ENCODE measurements around the gene PHACTR1. TPM values are rescaled to one million over a fixed set of nuclear protein-coding genes. Genes with fewer than 3 reads are reported as not detected.

PHACTR1 gene
- total RNA-seq, 1 donor from 2014 or later, result 8.5 TPM

DNA sequence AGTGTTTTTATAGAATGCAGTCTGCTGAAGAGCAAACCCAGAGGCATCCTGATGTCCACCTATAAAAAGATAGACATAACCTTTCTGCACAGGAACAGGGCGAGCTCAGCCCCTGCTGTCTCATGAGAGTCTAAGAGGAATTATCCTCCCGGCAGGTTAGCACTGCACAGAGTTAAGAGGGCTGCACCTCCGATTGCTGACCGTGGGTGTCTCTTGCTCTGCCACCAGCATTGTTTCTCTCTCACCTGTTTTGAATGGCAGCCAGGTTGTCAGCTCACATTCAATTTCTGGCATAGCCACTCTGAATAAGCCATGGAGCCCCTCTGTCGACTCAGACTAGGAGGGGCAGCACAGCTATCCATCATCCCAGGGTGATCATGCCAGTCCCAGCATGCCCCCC is 211.2 kb downstream of the PHACTR1 start:
- no peak overlapping the region for H3K27ac ChIP-seq (ENCODE audit: low read depth, low read length)
- H3K9me3 ChIP-seq (ENCODE audit: insufficient read depth, low read depth, low read length), result no peaks in the 10 kb centered on the region
- no peaks in the 10 kb centered on the region for H3K27me3 ChIP-seq (ENCODE audit: insufficient read depth, low read length)
- FAIRE-seq (no peak), DNase-seq (ENCODE audit: low read depth) (no peak)
- TF ChIP-seq EZH2 (IDR thresholded peaks at IDR 0.05; ENCODE audit: insufficient read depth, low read length), result no peak
- no peaks in the 10 kb centered on the region for H3K4me1 ChIP-seq (ENCODE audit: insufficient read depth, low read length)
- H3K9ac ChIP-seq (ENCODE audit: low read length), result no peak overlapping the region
- H3K4me3 Mint-ChIP-seq (ENCODE audit: unreplicated experiment), result no peak overlapping the region
- H3K4me2 ChIP-seq (ENCODE audit: low read length), result no peak overlapping the region
- H3K36me3 Mint-ChIP-seq (ENCODE audit: low read depth, unreplicated experiment), result no peaks in the 10 kb centered on the region
- H3K27ac Mint-ChIP-seq (ENCODE audit: unreplicated experiment), result no peak overlapping the region
- no peaks in the 10 kb centered on the region for H3K4me1 Mint-ChIP-seq (ENCODE audit: low read depth, unreplicated experiment)
- no peaks in the 10 kb centered on the region for H3K79me2 ChIP-seq (ENCODE audit: insufficient read depth, low read length)
- H3K4me3 ChIP-seq (ENCODE audit: insufficient read depth, low read depth, low read length), result no peak overlapping the region
- H3K27me3 Mint-ChIP-seq (ENCODE audit: low read depth, unreplicated experiment), result peaks cover 9% of the 10 kb centered on the region
- H4K20me1 ChIP-seq (ENCODE audit: insufficient read depth, low read length), result no peaks in the 10 kb centered on the region
- H3K36me3 ChIP-seq (ENCODE audit: insufficient read depth, low read length), result no peaks in the 10 kb centered on the region
- no peaks in the 10 kb centered on the region for H3K9me3 Mint-ChIP-seq (ENCODE audit: unreplicated experiment)
- H2AFZ ChIP-seq (ENCODE audit: low read depth, low read length), result no peak overlapping the region

DNA sequence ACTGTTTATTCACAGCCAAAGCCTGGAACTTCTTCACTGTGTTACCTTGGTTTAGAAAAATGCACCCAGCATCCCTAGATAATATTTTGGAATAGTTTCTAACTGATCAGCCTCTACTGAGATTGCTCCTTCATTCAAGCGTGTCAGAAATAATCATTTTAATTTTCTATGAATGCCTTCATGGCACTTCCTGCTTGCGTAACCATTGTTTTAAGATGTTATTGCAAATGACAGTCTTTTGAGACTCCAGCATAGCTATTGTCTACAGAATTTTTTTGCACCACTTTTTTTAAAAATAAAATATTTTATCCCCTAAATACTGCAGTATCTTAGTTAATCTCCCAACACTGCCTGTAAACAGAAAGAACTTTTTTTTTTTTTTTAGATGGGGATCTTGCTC is 213.1 kb downstream of the PHACTR1 start:
- FAIRE-seq, result no peak

DNA sequence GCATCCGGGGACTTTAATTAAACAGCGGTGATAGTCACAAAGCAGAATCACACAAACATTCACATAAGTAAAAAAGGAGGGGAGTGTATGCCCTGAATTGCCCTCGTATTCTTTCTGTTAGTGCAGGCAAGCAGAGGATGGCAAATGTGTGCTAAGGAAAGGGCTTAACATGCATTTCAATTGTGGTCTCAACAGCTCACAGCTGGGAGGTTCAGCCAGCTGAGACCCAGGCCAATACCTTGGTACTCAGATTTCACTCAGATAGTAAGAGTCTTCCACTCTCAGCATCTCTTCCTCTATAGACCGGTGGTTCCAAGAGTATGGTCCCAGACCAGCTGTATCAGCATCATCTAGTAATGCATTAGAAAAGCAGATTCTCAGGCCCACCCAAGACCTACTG is 215.1 kb downstream of the PHACTR1 start:
- H3K4me1 Mint-ChIP-seq (ENCODE audit: low read depth, unreplicated experiment), result no peaks in the 10 kb centered on the region

More for the DNA sequence above, 213.1 kb downstream of the PHACTR1 start:
- H3K27me3 ChIP-seq (ENCODE audit: insufficient read depth, low read length), result no peaks in the 10 kb centered on the region
- Mint-ChIP-seq H3K4me3 (ENCODE audit: unreplicated experiment) (no peak overlapping the region), H3K27ac (ENCODE audit: unreplicated experiment) (no peak overlapping the region), H3K4me1 (ENCODE audit: low read depth, unreplicated experiment) (no peaks in the 10 kb centered on the region), H3K27me3 (ENCODE audit: low read depth, unreplicated experiment) (peaks cover 9% of the 10 kb centered on the region), H3K9me3 (ENCODE audit: unreplicated experiment) (no peaks in the 10 kb centered on the region), H3K36me3 (ENCODE audit: low read depth, unreplicated experiment) (no peaks in the 10 kb centered on the region)
- H3K4me3 ChIP-seq (ENCODE audit: insufficient read depth, low read depth, low read length), result no peak overlapping the region
- H2AFZ ChIP-seq (ENCODE audit: low read depth, low read length), result no peak overlapping the region
- H4K20me1 ChIP-seq (ENCODE audit: insufficient read depth, low read length), result no peaks in the 10 kb centered on the region
- no peak overlapping the region for H3K27ac ChIP-seq (ENCODE audit: low read depth, low read length)
- TF ChIP-seq EZH2 (IDR thresholded peaks at IDR 0.05; ENCODE audit: insufficient read depth, low read length), result no peak
- TF ChIP-seq, protein P1, sequence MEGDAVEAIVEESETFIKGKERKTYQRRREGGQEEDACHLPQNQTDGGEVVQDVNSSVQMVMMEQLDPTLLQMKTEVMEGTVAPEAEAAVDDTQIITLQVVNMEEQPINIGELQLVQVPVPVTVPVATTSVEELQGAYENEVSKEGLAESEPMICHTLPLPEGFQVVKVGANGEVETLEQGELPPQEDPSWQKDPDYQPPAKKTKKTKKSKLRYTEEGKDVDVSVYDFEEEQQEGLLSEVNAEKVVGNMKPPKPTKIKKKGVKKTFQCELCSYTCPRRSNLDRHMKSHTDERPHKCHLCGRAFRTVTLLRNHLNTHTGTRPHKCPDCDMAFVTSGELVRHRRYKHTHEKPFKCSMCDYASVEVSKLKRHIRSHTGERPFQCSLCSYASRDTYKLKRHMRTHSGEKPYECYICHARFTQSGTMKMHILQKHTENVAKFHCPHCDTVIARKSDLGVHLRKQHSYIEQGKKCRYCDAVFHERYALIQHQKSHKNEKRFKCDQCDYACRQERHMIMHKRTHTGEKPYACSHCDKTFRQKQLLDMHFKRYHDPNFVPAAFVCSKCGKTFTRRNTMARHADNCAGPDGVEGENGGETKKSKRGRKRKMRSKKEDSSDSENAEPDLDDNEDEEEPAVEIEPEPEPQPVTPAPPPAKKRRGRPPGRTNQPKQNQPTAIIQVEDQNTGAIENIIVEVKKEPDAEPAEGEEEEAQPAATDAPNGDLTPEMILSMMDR (IDR thresholded peaks at IDR 0.05; ENCODE audit: insufficient read depth, low read depth, low read length), result no peak
- DNase-seq (ENCODE audit: low read depth), result no peak
- H3K4me2 ChIP-seq (ENCODE audit: low read length), result no peak overlapping the region
- H3K9ac ChIP-seq (ENCODE audit: low read length), result no peak overlapping the region
- H3K36me3 ChIP-seq (ENCODE audit: insufficient read depth, low read length), result no peaks in the 10 kb centered on the region
- H3K79me2 ChIP-seq (ENCODE audit: insufficient read depth, low read length), result no peaks in the 10 kb centered on the region
- H3K4me1 ChIP-seq (ENCODE audit: insufficient read depth, low read length), result no peaks in the 10 kb centered on the region
- H3K9me3 ChIP-seq (ENCODE audit: insufficient read depth, low read depth, low read length), result no peaks in the 10 kb centered on the region

More for the DNA sequence above, 215.1 kb downstream of the PHACTR1 start:
- Histone ChIP-seq H3K9me3 (ENCODE audit: insufficient read depth, low read depth, low read length) (no peaks in the 10 kb centered on the region), H3K27ac (ENCODE audit: low read depth, low read length) (no peak overlapping the region), H3K36me3 (ENCODE audit: insufficient read depth, low read length) (no peaks in the 10 kb centered on the region), H3K4me2 (ENCODE audit: low read length) (no peak overlapping the region), H4K20me1 (ENCODE audit: insufficient read depth, low read length) (no peaks in the 10 kb centered on the region), H3K4me3 (ENCODE audit: insufficient read depth, low read depth, low read length) (no peak overlapping the region), H2AFZ (ENCODE audit: low read depth, low read length) (no peak overlapping the region), H3K79me2 (ENCODE audit: insufficient read depth, low read length) (no peaks in the 10 kb centered on the region), H3K27me3 (ENCODE audit: insufficient read depth, low read length) (no peaks in the 10 kb centered on the region), H3K9ac (ENCODE audit: low read length) (no peak overlapping the region), H3K4me1 (ENCODE audit: insufficient read depth, low read length) (no peaks in the 10 kb centered on the region)
- no peak for FAIRE-seq
- Mint-ChIP-seq H3K9me3 (ENCODE audit: unreplicated experiment) (no peaks in the 10 kb centered on the region), H3K27ac (ENCODE audit: unreplicated experiment) (no peak overlapping the region), H3K36me3 (ENCODE audit: low read depth, unreplicated experiment) (no peaks in the 10 kb centered on the region), H3K4me3 (ENCODE audit: unreplicated experiment) (no peak overlapping the region), H3K27me3 (ENCODE audit: low read depth, unreplicated experiment) (peaks cover 6% of the 10 kb centered on the region)
- DNase-seq (ENCODE audit: low read depth), result no peak
- TF ChIP-seq EZH2 (IDR thresholded peaks at IDR 0.05; ENCODE audit: insufficient read depth, low read length), result no peak
- TF ChIP-seq, protein P1 (IDR thresholded peaks at IDR 0.05; ENCODE audit: insufficient read depth, low read depth, low read length), result no peak

Measured in astrocyte (in vitro differentiated cells and primary cell).